PC-9 (cell line): Measurements from ENCODE around the gene TDRD6. TPM values are rescaled to one million over a fixed set of nuclear protein-coding genes. Genes with fewer than 3 reads are reported as not detected.

ENCODE experiments used
- BruUV-seq: library from RNA; stranded (reverse); fragments of 400-500 nt; replicated peaks from 2 replicates; lab custom pipeline; 2021; lab: Mats Ljungman, UMichigan
- CTCF ChIA-PET: fragments of 300-600 bp; sonication (Branson Sonifier 250); formaldehyde crosslinking; loops from one replicate; lab custom pipeline; 2022; ENCODE audit warnings: antibody characterized with exemption; lab: Charles Lee
- POLR2A ChIA-PET: fragments of 300-600 bp; sonication (Branson Sonifier 250); formaldehyde crosslinking; loops from one replicate; lab custom pipeline; 2022; ENCODE audit warnings: antibody characterized with exemption; ENCODE audit not compliant: unreplicated experiment; lab: Charles Lee
- DNase-seq, 2 experiments: peaks; one replicate each; pipeline versions ENCODE4 v3.0.0 to v3.0.0-alpha.2; 2015 to 2022; ENCODE audit warnings: mixed read lengths in 1 of 2
- H2AFZ ChIP-seq: fragments of 200-600 bp; sonication (generic); 2 replicates; pipeline ENCODE4 v1.8.1; 2017; ENCODE audit warnings: antibody characterized with exemption
- H3F3A ChIP-seq: fragments of 200-600 bp; sonication (generic); 2 replicates; pipeline ENCODE4 v1.8.1; 2017; ENCODE audit warnings: antibody characterized with exemption, mild to moderate bottlenecking, low read depth; ENCODE audit not compliant: insufficient read depth
- H3K27ac ChIP-seq: fragments of 200-600 bp; sonication (generic); 2 replicates; pipeline ENCODE4 v1.6.1; 2016; ENCODE audit warnings: mixed run types
- H3K27me3 ChIP-seq: fragments of 200-600 bp; sonication (generic); 2 replicates; pipeline ENCODE4 v1.6.1; 2016; ENCODE audit warnings: low read depth, mixed run types; ENCODE audit not compliant: insufficient read depth
- H3K36me3 ChIP-seq: fragments of 200-600 bp; sonication (generic); 2 replicates; pipeline ENCODE4 v1.6.1; 2016; ENCODE audit warnings: low read depth, mixed run types
- H3K4me1 ChIP-seq: fragments of 200-600 bp; sonication (generic); replicated peaks from 2 replicates; pipeline ENCODE4 v1.6.1; 2016; ENCODE audit warnings: mixed run types; ENCODE audit not compliant: insufficient read depth
- H3K4me2 ChIP-seq: fragments of 200-600 bp; sonication (generic); 2 replicates; pipeline ENCODE4 v1.6.1; 2017; ENCODE audit warnings: mixed run types
- H3K4me3 ChIP-seq: fragments of 200-600 bp; sonication (generic); 2 replicates; pipeline ENCODE4 v1.6.1; 2016; ENCODE audit warnings: mixed run types
- H3K79me2 ChIP-seq: fragments of 200-600 bp; sonication (generic); 2 replicates; pipeline ENCODE4 v1.6.1; 2017; ENCODE audit warnings: low read depth, mixed run types
- H3K9me2 ChIP-seq: fragments of 200-600 bp; sonication (generic); 2 replicates; pipeline ENCODE4 v1.8.1; 2017; ENCODE audit warnings: mild to moderate bottlenecking; ENCODE audit not compliant: insufficient read depth
- H3K9me3 ChIP-seq: fragments of 200-600 bp; sonication (generic); 2 replicates; pipeline ENCODE4 v1.8.1; 2016; ENCODE audit warnings: low read depth; ENCODE audit not compliant: insufficient read depth
- H4K20me1 ChIP-seq: fragments of 200-600 bp; sonication (generic); 2 replicates; pipeline ENCODE4 v1.8.1; 2017; ENCODE audit not compliant: insufficient read depth
- EZH2 ChIP-seq: fragments of 200-600 bp; sonication (generic); IDR thresholded peaks from 2 replicates; pipeline ENCODE4 v1.8.0; 2017; ENCODE audit warnings: antibody characterized with exemption, low read depth
- intact Hi-C: fragments of 100-400 bp; cut with micrococcal nuclease; formaldehyde crosslinking; loops from one replicate; pipeline ENCODE4 v1.10.0; 2022; ENCODE audit not compliant: unreplicated experiment
- total RNA-seq: library from RNA; stranded (reverse); gene quantifications from 2 replicates; pipeline ENCODE4 v1.2.3, GENCODE V29; 2021
- TF ChIP-seq, protein P1 (sequence below): fragments of 200-600 bp; sonication (generic); conservative IDR thresholded peaks from 2 replicates; pipeline ENCODE4 v1.6.1; 2017; ENCODE audit warnings: mixed run types, antibody characterized with exemption, mild to moderate bottlenecking, moderate library complexity

TDRD6 gene
- total RNA-seq, 1 experiment from 2014 or later = 0.57 TPM

DNA sequence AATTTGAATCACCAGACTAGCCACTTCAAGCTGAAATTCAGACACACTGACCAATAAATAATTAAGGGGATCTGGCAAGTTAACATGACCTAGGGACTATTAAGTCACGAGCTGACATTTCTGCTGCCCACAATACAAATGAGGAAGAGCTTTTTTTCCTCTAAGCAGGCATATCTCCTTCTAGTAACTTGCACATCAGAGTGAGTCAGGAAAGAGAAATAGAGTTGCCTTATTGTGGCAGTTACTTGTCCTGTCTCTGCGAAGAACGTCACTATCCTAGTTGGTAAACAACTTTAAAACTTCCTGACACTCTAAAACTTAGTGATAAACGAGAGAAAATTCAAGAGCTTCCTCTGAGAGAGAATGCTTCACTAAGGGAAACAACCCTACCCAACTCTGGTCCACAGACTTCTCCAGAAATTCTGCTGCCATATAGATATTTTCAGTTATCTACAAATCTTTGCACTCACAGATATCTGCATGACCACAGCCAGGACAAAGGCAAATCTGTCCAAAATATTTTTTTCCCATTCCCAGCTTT is 43.3 kb downstream of the TDRD6 start:
- Histone ChIP-seq H2AFZ (no peak overlapping the region), H3F3A (peaks cover 17% of the 10 kb centered on the region; the same call in 1 of the 2 replicates), H3K9me3 (no peaks in the 10 kb centered on the region), H3K9me2 (no peaks in the 10 kb centered on the region), H3K79me2 (no peaks in the 10 kb centered on the region), H3K27me3 (no peaks in the 10 kb centered on the region), H3K27ac (no peak overlapping the region), H3K4me3 (no peak overlapping the region), H4K20me1 (no peaks in the 10 kb centered on the region), H3K4me2 (no peak overlapping the region), H3K36me3 (no peaks in the 10 kb centered on the region), H3K4me1 (peaks cover 17% of the 10 kb centered on the region)
- intact Hi-C loops = no loop called here
- BruUV-seq = no TSS peak
- ChIA-PET CTCF (no interaction called here), POLR2A (no interaction called here)
- TF ChIP-seq, protein P1, sequence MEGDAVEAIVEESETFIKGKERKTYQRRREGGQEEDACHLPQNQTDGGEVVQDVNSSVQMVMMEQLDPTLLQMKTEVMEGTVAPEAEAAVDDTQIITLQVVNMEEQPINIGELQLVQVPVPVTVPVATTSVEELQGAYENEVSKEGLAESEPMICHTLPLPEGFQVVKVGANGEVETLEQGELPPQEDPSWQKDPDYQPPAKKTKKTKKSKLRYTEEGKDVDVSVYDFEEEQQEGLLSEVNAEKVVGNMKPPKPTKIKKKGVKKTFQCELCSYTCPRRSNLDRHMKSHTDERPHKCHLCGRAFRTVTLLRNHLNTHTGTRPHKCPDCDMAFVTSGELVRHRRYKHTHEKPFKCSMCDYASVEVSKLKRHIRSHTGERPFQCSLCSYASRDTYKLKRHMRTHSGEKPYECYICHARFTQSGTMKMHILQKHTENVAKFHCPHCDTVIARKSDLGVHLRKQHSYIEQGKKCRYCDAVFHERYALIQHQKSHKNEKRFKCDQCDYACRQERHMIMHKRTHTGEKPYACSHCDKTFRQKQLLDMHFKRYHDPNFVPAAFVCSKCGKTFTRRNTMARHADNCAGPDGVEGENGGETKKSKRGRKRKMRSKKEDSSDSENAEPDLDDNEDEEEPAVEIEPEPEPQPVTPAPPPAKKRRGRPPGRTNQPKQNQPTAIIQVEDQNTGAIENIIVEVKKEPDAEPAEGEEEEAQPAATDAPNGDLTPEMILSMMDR = no peak
- TF ChIP-seq EZH2 = no peak
- DNase-seq = no peak

- Histone ChIP-seq H3K4me1 (peaks cover 35% of the 10 kb centered on the region), H3K36me3 (no peaks in the 10 kb centered on the region), H3K27ac (no peak overlapping the region), H4K20me1 (no peaks in the 10 kb centered on the region), H3K4me3 (no peak overlapping the region), H3K4me2 (no peak overlapping the region), H3K27me3 (no peaks in the 10 kb centered on the region), H3K9me2 (no peaks in the 10 kb centered on the region), H3K79me2 (no peaks in the 10 kb centered on the region), H3F3A (peaks cover 20% of the 10 kb centered on the region; the same call in 1 of the 2 replicates), H2AFZ (no peak overlapping the region), H3K9me3 (no peaks in the 10 kb centered on the region)
- peak in 1 of 2 experiments; percentile 47 for DNase-seq
- POLR2A ChIA-PET = no interaction called here
- intact Hi-C loops = no loop called here
- CTCF ChIA-PET = no interaction called here
- TF ChIP-seq EZH2 = no peak
- BruUV-seq = no TSS peak
Observed at GRCh38 chr6:46733341-46733801, 45.7 kb downstream of the TDRD6 start.

DNA sequence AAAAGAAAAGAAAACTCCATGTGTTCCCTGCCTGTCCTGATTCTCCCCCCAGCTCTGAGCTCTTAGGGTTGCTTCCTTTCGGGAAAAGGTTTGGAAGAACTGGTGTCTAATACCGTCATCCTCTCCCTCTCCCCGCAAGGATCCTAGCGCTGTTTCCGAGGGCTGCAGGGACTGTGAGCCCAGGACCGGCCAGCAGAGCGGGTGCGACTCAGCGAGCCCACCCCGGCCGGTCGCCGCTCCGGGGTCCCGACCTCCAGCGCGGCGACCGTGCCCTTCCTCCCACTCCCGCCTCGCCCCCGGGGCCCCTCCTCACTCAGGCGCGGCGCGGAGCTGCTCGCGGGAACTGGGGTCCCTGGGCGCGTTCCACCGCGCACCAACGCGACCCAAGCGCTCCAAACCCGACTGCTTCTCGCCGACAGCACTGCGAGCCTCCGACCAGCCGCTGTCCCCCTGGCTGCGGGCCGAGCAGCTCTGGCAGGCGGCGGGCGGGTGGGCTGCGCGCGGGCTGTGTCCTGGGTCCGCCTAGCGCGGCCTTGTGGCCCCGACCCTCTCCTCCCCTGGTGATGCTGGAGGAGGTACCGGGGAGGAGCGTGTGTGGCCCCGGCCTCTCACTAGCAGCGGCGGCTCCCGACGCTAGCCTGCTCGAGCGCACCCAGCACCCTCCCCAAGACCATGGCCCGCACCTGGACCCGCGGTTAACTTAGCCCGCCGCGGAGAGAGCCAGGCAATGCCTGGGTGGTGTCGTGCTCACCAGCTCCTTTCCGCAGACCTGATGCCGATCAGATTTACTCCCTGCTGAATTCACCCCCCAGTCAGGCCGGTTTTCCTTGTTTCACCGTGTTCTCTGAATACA is 47.4 kb downstream of the TDRD6 start, which contains the start of gene PLA2G7:
TSS of gene PLA2G7 (minus strand) at position 509 of the 853 bp plus-strand sequence. CDS start 12,484 bp downstream, outside the sequence.
- POLR2A ChIA-PET = interaction anchor here (0.6 kb wide), 1 partner anchor 70 kb away, joined by 4 read pairs; no protein-coding TSS in a partner anchor

More for the DNA sequence above, 47.4 kb downstream of the TDRD6 start, which contains the start of gene PLA2G7:
- no peaks in the 10 kb centered on the region for H3K79me2 ChIP-seq
- H4K20me1 ChIP-seq = no peaks in the 10 kb centered on the region
- peaks cover 20% of the 10 kb centered on the region; the same call in 1 of the 2 replicates for H3F3A ChIP-seq
- no peak within 1 kb of the TSS for H3K27ac ChIP-seq
- H3K4me1 ChIP-seq = peaks cover 35% of the 10 kb centered on the region
- H3K4me2 ChIP-seq = peak within 1 kb of the TSS; percentile 97
- CTCF ChIA-PET = interaction anchor here (0.6 kb wide), 2 partner anchors 50 to 663 kb away, joined by 6 to 7 read pairs; no protein-coding TSS in a partner anchor
- no peaks in the 10 kb centered on the region for H3K9me3 ChIP-seq
- intact Hi-C loops = no loop called here
- TF ChIP-seq, protein P1 = no peak
- no peak for TF ChIP-seq EZH2
- H3K27me3 ChIP-seq = no peaks in the 10 kb centered on the region
- peak within 1 kb of the TSS; percentile 76 for H3K4me3 ChIP-seq
- no TSS peak for BruUV-seq
- H2AFZ ChIP-seq = peak within 1 kb of the TSS; percentile 92
- H3K36me3 ChIP-seq = no peaks in the 10 kb centered on the region
- DNase-seq = peak in 1 of 2 experiments; percentile 54
- no peaks in the 10 kb centered on the region for H3K9me2 ChIP-seq
